Panc1 (cell line): ENCODE data around the gene TRIB2. TPM values are rescaled to one million over a fixed set of nuclear protein-coding genes. Genes with fewer than 3 reads are reported as not detected.
"Not testable (repeated sequence)": the region's sequence is repeated elsewhere in the genome, so short reads cannot be mapped to it uniquely, and the experiment has no call there.

Experiments
- ATAC-seq: fragments of 200-7000 bp; cut with Tn5 transposase; 2 replicates; pipeline ENCODE4 v1.9.1; 2020; ENCODE audit warnings: mild to moderate bottlenecking, moderate library complexity
- BruUV-seq: library from RNA; stranded (reverse); fragments of 400-500 nt; replicated peaks from 2 replicates; lab custom pipeline; 2021; lab: Mats Ljungman, UMichigan
- CTCF ChIA-PET: fragments of 300-600 bp; sonication (Branson Sonifier 250); formaldehyde crosslinking; loops from one replicate; lab custom pipeline; 2022; ENCODE audit warnings: antibody characterized with exemption; lab: Charles Lee
- POLR2A ChIA-PET: fragments of 300-600 bp; sonication (Branson Sonifier 250); formaldehyde crosslinking; loops from one replicate; lab custom pipeline; 2022; ENCODE audit warnings: antibody characterized with exemption; lab: Charles Lee
- DNase-seq: peaks from one replicate; pipeline ENCODE4 v3.0.0-alpha.2; 2010; ENCODE audit warnings: low read depth, low spot score
- H3K27ac ChIP-seq: 2 replicates; pipeline ENCODE4 v1.5.1; 2011; ENCODE audit warnings: mild to moderate bottlenecking, low read length, inconsistent platforms
- H3K27me3 ChIP-seq: fragments of 200-500 bp; sonication (Bioruptor generic); 2 replicates; pipeline ENCODE4 v1.6.0; 2014; ENCODE audit warnings: low read length, inconsistent platforms; ENCODE audit not compliant: control insufficient read depth, insufficient read depth
- H3K36me3 ChIP-seq: fragments of 200-500 bp; sonication (Bioruptor generic); 2 replicates; pipeline ENCODE4 v1.5.1; 2014; ENCODE audit warnings: inconsistent platforms, mild to moderate bottlenecking, low read length, moderate library complexity; ENCODE audit not compliant: control insufficient read depth, insufficient read depth
- H3K4me1 ChIP-seq: 2 replicates; pipeline ENCODE4 v1.5.1; 2011; ENCODE audit warnings: inconsistent platforms, mild to moderate bottlenecking, low read length, moderate library complexity; ENCODE audit not compliant: control insufficient read depth, insufficient read depth
- H3K4me3 ChIP-seq, 2 experiments: 2 replicates each; pipeline ENCODE4 v1.5.1; 2011 to 2012; ENCODE audit warnings: low read depth in 2 of 2, low read length in 2 of 2, mild to moderate bottlenecking in 2 of 2, inconsistent platforms in 1 of 2, moderate library complexity in 1 of 2
- H3K9me3 ChIP-seq: fragments of 200-500 bp; sonication (Bioruptor generic); 2 replicates; pipeline ENCODE4 v1.5.1; 2014; ENCODE audit warnings: low read depth, mild to moderate bottlenecking, inconsistent platforms, low read length, moderate library complexity; ENCODE audit not compliant: control insufficient read depth, insufficient read depth
- POLR2AphosphoS5 ChIP-seq: IDR thresholded peaks from 2 replicates; pipeline ENCODE4 v1.6.1; 2012; ENCODE audit warnings: mild to moderate bottlenecking, low read depth, low read length, moderate library complexity
- SIN3A ChIP-seq: IDR thresholded peaks from 2 replicates; pipeline ENCODE4 v1.6.1; 2012; ENCODE audit warnings: low read depth, mild to moderate bottlenecking, low read length, moderate library complexity, borderline replicate concordance; ENCODE audit not compliant: insufficient read depth
- TCF7L2 ChIP-seq: IDR thresholded peaks from 2 replicates; pipeline ENCODE4 v1.6.1; 2011; ENCODE audit warnings: mild to moderate bottlenecking, low read depth, low read length, inconsistent platforms
- in situ Hi-C: cut with HindIII; loops from 2 replicates; pipeline ENCODE4 v1.10.0; 2016; ENCODE audit warnings: low sequenced_read_pairs, low pct_unique_long_range_greater_than_20kb
- intact Hi-C: fragments of 100-400 bp; cut with micrococcal nuclease; formaldehyde crosslinking; loops from one replicate; pipeline ENCODE4 v1.10.0; 2022; ENCODE audit not compliant: unreplicated experiment
- total RNA-seq: library from RNA; stranded (reverse); gene quantifications from one replicate; pipeline ENCODE4 v1.2.1, GENCODE V29; 2021; ENCODE audit not compliant: unreplicated experiment
- TF ChIP-seq, protein P1 (sequence below), 2 experiments: IDR thresholded peaks; 2 replicates each; pipeline ENCODE4 v1.6.1; 2011 to 2012; ENCODE audit warnings: low read depth in 2 of 2, control low read depth in 1 of 2, low read length in 1 of 2, mild to moderate bottlenecking in 1 of 2, moderate library complexity in 1 of 2; ENCODE audit not compliant: insufficient read depth in 1 of 2
- TF ChIP-seq, protein P2 (sequence below): fragments of 450-650 bp; IDR thresholded peaks from 2 replicates; pipeline ENCODE4 v1.5.1; 2017; ENCODE audit warnings: mild to moderate bottlenecking

TRIB2 gene
- total RNA-seq, 1 experiment from 2014 or later = 43.2 TPM

DNA sequence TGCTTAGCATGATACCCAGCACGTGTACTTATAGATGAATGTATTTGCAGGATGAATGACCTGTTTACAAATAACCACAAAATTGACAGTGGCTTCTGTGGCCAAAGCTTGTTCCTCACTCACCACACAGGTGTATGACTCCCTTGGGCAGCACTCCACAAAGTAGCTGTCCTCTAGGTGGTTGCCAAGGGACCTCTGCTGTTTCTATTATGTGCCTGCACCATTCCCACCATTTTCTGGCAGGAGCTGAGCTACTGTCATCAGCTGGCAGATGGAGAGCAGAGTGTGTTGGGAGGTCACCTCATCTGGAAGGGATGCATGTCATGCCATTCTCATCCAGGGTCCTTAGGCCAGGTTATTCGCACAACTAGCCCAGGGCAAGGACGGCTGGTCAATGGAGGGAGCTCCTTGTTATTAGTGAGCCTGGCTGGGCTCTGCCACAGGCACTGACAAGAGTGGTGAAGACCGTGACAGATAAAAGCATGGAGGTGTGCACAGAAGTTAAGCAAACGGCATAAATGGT lies 37.1 kb upstream of the TRIB2 start:
- in situ Hi-C loops (no loop called here), intact Hi-C loops (no loop called here)
- Histone ChIP-seq H3K36me3 (no peaks in the 10 kb centered on the region), H3K4me3 (no peak overlapping the region), H3K9me3 (no peaks in the 10 kb centered on the region), H3K27me3 (no peaks in the 10 kb centered on the region), H3K27ac (no peak overlapping the region), H3K4me1 (peaks cover 1% of the 10 kb centered on the region; the same call in 1 of the 2 replicates)
- TF ChIP-seq, protein P1, sequence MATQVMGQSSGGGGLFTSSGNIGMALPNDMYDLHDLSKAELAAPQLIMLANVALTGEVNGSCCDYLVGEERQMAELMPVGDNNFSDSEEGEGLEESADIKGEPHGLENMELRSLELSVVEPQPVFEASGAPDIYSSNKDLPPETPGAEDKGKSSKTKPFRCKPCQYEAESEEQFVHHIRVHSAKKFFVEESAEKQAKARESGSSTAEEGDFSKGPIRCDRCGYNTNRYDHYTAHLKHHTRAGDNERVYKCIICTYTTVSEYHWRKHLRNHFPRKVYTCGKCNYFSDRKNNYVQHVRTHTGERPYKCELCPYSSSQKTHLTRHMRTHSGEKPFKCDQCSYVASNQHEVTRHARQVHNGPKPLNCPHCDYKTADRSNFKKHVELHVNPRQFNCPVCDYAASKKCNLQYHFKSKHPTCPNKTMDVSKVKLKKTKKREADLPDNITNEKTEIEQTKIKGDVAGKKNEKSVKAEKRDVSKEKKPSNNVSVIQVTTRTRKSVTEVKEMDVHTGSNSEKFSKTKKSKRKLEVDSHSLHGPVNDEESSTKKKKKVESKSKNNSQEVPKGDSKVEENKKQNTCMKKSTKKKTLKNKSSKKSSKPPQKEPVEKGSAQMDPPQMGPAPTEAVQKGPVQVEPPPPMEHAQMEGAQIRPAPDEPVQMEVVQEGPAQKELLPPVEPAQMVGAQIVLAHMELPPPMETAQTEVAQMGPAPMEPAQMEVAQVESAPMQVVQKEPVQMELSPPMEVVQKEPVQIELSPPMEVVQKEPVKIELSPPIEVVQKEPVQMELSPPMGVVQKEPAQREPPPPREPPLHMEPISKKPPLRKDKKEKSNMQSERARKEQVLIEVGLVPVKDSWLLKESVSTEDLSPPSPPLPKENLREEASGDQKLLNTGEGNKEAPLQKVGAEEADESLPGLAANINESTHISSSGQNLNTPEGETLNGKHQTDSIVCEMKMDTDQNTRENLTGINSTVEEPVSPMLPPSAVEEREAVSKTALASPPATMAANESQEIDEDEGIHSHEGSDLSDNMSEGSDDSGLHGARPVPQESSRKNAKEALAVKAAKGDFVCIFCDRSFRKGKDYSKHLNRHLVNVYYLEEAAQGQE (IDR thresholded peaks at IDR 0.05; ENCODE audit: insufficient read depth in 1 of 2, low read depth in 2 of 2, low read length in 1 of 2) = no peak
- TF ChIP-seq POLR2AphosphoS5 = no peak
- TF ChIP-seq TCF7L2 = no peak
- no peak for TF ChIP-seq SIN3A
- TF ChIP-seq, protein P2, sequence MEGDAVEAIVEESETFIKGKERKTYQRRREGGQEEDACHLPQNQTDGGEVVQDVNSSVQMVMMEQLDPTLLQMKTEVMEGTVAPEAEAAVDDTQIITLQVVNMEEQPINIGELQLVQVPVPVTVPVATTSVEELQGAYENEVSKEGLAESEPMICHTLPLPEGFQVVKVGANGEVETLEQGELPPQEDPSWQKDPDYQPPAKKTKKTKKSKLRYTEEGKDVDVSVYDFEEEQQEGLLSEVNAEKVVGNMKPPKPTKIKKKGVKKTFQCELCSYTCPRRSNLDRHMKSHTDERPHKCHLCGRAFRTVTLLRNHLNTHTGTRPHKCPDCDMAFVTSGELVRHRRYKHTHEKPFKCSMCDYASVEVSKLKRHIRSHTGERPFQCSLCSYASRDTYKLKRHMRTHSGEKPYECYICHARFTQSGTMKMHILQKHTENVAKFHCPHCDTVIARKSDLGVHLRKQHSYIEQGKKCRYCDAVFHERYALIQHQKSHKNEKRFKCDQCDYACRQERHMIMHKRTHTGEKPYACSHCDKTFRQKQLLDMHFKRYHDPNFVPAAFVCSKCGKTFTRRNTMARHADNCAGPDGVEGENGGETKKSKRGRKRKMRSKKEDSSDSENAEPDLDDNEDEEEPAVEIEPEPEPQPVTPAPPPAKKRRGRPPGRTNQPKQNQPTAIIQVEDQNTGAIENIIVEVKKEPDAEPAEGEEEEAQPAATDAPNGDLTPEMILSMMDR = no peak
- ChIA-PET POLR2A (no interaction called here), CTCF (interaction anchor here (0.6 kb wide), 1 partner anchor 216 kb away, joined by 3 read pairs; no protein-coding TSS in a partner anchor)
- no TSS peak for BruUV-seq
- ATAC-seq = no peak
- no peak for DNase-seq

DNA sequence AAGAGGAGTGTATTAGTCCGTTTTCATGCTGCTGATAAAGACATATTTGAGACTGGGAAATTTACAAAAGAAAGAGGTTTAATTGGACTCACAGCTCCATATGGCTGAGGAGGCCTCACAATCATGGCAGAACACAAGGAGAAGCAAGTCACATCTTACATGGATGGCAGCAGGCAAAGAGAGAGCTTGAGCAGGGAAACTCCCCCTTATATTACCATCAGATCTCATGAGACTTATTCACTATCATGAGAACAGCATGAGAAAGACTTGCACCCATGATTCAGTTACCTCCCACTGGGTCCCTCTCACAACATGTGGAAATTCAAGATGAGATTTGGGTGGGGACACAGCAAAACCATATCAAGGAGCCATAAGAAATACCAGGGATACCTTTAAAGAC lies 36.6 kb upstream of the TRIB2 start:
- in situ Hi-C loops, BruUV-seq, H3K36me3 ChIP-seq, H3K9me3 ChIP-seq, DNase-seq, H3K4me3 ChIP-seq, POLR2A ChIA-PET, intact Hi-C loops, ATAC-seq, H3K27ac ChIP-seq, H3K4me1 ChIP-seq, H3K27me3 ChIP-seq: not testable (repeated sequence)
- CTCF ChIA-PET = interaction anchor here (0.6 kb wide), 1 partner anchor 217 kb away, joined by 3 read pairs; no protein-coding TSS in a partner anchor

DNA sequence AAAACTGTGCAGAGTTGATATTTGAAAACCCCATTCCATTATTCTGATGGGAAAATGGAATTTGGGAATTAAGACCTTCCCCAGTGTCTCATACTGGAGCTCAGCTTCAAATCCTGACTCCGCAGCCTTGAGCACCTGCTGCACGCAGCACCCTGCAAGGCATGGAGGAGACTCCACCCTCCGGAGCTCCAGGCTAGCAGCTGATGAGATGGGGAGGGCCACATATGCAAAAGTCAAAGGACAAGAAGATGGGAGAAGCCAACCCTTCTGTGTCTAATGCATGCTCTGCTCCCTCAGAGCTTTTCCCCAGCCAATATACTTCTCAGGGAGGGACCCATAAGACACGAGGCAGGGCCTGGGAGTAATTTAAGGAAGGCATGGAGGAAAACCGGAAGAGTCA lies 34.7 kb upstream of the TRIB2 start:
- Histone ChIP-seq H3K36me3 (no peaks in the 10 kb centered on the region), H3K27ac (no peak overlapping the region), H3K9me3 (no peaks in the 10 kb centered on the region), H3K4me3 (no peak overlapping the region), H3K4me1 (peaks cover 5% of the 10 kb centered on the region; the same call in 1 of the 2 replicates), H3K27me3 (no peaks in the 10 kb centered on the region)
- no peak for TF ChIP-seq POLR2AphosphoS5
- no peak for TF ChIP-seq SIN3A
- TF ChIP-seq TCF7L2 = no peak
- TF ChIP-seq, protein P2 = no peak
- TF ChIP-seq, protein P1 (IDR thresholded peaks at IDR 0.05; ENCODE audit: insufficient read depth in 1 of 2, low read depth in 2 of 2, low read length in 1 of 2) = no peak
- ChIA-PET CTCF (no interaction called here), POLR2A (no interaction called here)
- BruUV-seq = no TSS peak
- DNase-seq = no peak
- ATAC-seq = no peak
- in situ Hi-C loops (no loop called here), intact Hi-C loops (no loop called here)
